ENCODE results near the gene RREB1. TPM values are rescaled to one million over a fixed set of nuclear protein-coding genes. Genes with fewer than 3 reads are reported as not detected.
A peak's percentile ranks its signal among the peaks of the same experiment; 100 is the strongest.

RREB1 gene
- total and polyA plus RNA-seq, 2 of the 4 experiments (the other 2 are of a cell fraction) = 8.4 to 14.5 TPM

GRCh38 chr6:7108964-7109836, 1.4 kb downstream of the RREB1 start (continued):
- TF ChIP-seq CEBPB (IDR thresholded peaks at IDR 0.05; ENCODE audit: low read depth, low read length) (peak; percentile 68), RAD21 (IDR thresholded peaks at IDR 0.05; ENCODE audit: low read length) (no peak), MAFK (IDR thresholded peaks at IDR 0.05; ENCODE audit: low read depth, low read length) (peak; percentile 97)

GRCh38 chr6:7110092-7110792, 2.5 kb downstream of the RREB1 start:
- ChIA-PET POLR2A (ENCODE audit: unreplicated experiment) (no interaction called here), CTCF (interaction anchor here (0.6 kb wide), 1 partner anchor 171 kb away, joined by 3 read pairs; no protein-coding TSS in a partner anchor)
- Histone ChIP-seq H2BK5ac (ENCODE audit: low read depth, low read length, poor library complexity, severe bottlenecking) (no peak overlapping the region), H4K91ac (ENCODE audit: insufficient read depth, low read depth, low read length) (no peak overlapping the region), H3K36me3 (ENCODE audit: control insufficient read depth, insufficient read depth, low read length) (no peaks in the 10 kb centered on the region), H2BK120ac (ENCODE audit: low read depth, low read length) (no peak overlapping the region), H4K20me1 (ENCODE audit: insufficient read depth, low read length) (peaks cover 57% of the 10 kb centered on the region), H2AFZ (replicated peaks; ENCODE audit: low read length, poor library complexity) (no peak overlapping the region), H3K23ac (ENCODE audit: low read depth, low read length) (peak overlapping the region; percentile 2; the same call in 1 of the 2 replicates), H3K18ac (ENCODE audit: low read depth, low read length) (no peak overlapping the region), H3K27me3 (ENCODE audit: control insufficient read depth, insufficient read depth, low read length) (no peaks in the 10 kb centered on the region), H3K4me1 (ENCODE audit: control insufficient read depth, insufficient read depth, low read length) (peaks cover 12% of the 10 kb centered on the region), H3K9me3 (ENCODE audit: control insufficient read depth, insufficient read depth, low read length) (no peaks in the 10 kb centered on the region), H3K9ac (ENCODE audit: low read depth, low read length) (peak overlapping the region; percentile 99; the same call in 1 of the 2 replicates), H3K4me2 (ENCODE audit: low read depth, low read length) (peak overlapping the region; percentile 45), H3K4me3 (ENCODE audit: insufficient read depth, low read depth, low read length) (no peak overlapping the region; the same call in 1 of the 2 replicates), H3K4ac (ENCODE audit: low read depth, low read length) (no peak overlapping the region), H2BK15ac (ENCODE audit: low read depth, low read length) (no peak overlapping the region), H2AK9ac (replicated peaks; ENCODE audit: low read depth, low read length, poor library complexity) (no peak overlapping the region), H4K8ac (ENCODE audit: low read depth in 2 of 2, low read length in 2 of 2) (no peak overlapping the region), H3K79me1 (ENCODE audit: low read depth in 1 of 2, low read length in 2 of 2) (peaks cover 9 to 38% of the 10 kb centered on the region in 2 experiments), H2BK20ac (ENCODE audit: low read depth, low read length) (no peak overlapping the region), H3K9me1 (ENCODE audit: insufficient read depth, low read length) (peaks cover 16% of the 10 kb centered on the region), H2AK5ac (ENCODE audit: low read depth, low read length) (no peak overlapping the region), H3K27ac (ENCODE audit: insufficient read depth, low read length) (no peak overlapping the region), H3K56ac (ENCODE audit: extremely low read depth, insufficient read depth, low read length) (no peak overlapping the region), H3K14ac (replicated peaks; ENCODE audit: low read depth, low read length) (no peak overlapping the region), H4K5ac (ENCODE audit: low read depth, low read length) (no peak overlapping the region)
- WGBS, 2 experiments (ENCODE audit: extremely low coverage in 2 of 2, insufficient read length in 1 of 2) = no CpG with 5 or more reads among the region's 6 CpGs
- ATAC-seq (ENCODE audit: low read depth) = no peak
- intact Hi-C loops (cut with micrococcal nuclease) (no loop called here), in situ Hi-C loops (cut with MboI; ENCODE audit: low sequenced_read_pairs) (no loop called here), dilution Hi-C loops (cut with HindIII; ENCODE audit: low sequenced_read_pairs, unreplicated experiment) (no loop called here)
- BruUV-seq (replicated peaks) = no TSS peak
- DNase-seq = no peak
- no peak for TF ChIP-seq MAFK (IDR thresholded peaks at IDR 0.05; ENCODE audit: low read depth, low read length)
- no peak for TF ChIP-seq RFX5 (IDR thresholded peaks at IDR 0.05; ENCODE audit: low read depth, low read length)
- TF ChIP-seq ELK1 (IDR thresholded peaks at IDR 0.05; ENCODE audit: borderline replicate concordance, low read depth, low read length) = no peak
- TF ChIP-seq, protein P1, sequence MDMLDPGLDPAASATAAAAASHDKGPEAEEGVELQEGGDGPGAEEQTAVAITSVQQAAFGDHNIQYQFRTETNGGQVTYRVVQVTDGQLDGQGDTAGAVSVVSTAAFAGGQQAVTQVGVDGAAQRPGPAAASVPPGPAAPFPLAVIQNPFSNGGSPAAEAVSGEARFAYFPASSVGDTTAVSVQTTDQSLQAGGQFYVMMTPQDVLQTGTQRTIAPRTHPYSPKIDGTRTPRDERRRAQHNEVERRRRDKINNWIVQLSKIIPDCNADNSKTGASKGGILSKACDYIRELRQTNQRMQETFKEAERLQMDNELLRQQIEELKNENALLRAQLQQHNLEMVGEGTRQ (IDR thresholded peaks at IDR 0.05; ENCODE audit: low read depth, low read length) = no peak
- TF ChIP-seq SMC3 (IDR thresholded peaks at IDR 0.05; ENCODE audit: low read depth, low read length) = no peak
- no peak for TF ChIP-seq NFE2L2 (IDR thresholded peaks at IDR 0.05; ENCODE audit: low read depth, low read length)
- TF ChIP-seq RAD21 (IDR thresholded peaks at IDR 0.05; ENCODE audit: low read length) = no peak
- no peak for TF ChIP-seq FOS (IDR thresholded peaks at IDR 0.05; ENCODE audit: low read depth, low read length)
- no peak for TF ChIP-seq RCOR1 (IDR thresholded peaks at IDR 0.05; ENCODE audit: insufficient replicate concordance, low read length)
- no peak for TF ChIP-seq POLR2A (IDR thresholded peaks at IDR 0.05; ENCODE audit: low read depth, low read length)
- TF ChIP-seq CHD1 (IDR thresholded peaks at IDR 0.05; ENCODE audit: low read depth, low read length) = no peak
- no peak for TF ChIP-seq CEBPB (IDR thresholded peaks at IDR 0.05; ENCODE audit: low read depth, low read length)
- TF ChIP-seq MXI1 (IDR thresholded peaks at IDR 0.05; ENCODE audit: borderline replicate concordance, low read depth, low read length) = no peak
